GM23248 (cell line): ENCODE results near the gene RBMS3. TPM values are rescaled to one million over a fixed set of nuclear protein-coding genes. Genes with fewer than 3 reads are reported as not detected.

Source experiments
- DNase-seq: peaks from one replicate; pipeline ENCODE4 v3.0.0-alpha.2; 2015
- H2AFZ ChIP-seq: fragments of 200-600 bp; sonication (generic); 2 replicates; pipeline ENCODE4 v1.6.1; 2016; ENCODE audit warnings: antibody characterized with exemption
- H3F3A ChIP-seq: fragments of 200-600 bp; sonication (generic); 2 replicates; pipeline ENCODE4 v1.6.1; 2016; ENCODE audit warnings: mild to moderate bottlenecking, antibody characterized with exemption, mixed run types; ENCODE audit not compliant: insufficient read depth
- H3K27ac ChIP-seq: fragments of 200-600 bp; sonication (generic); 2 replicates; pipeline ENCODE4 v1.5.1; 2016; ENCODE audit warnings: mild to moderate bottlenecking
- H3K27me3 ChIP-seq: fragments of 200-600 bp; sonication (generic); replicated peaks from 2 replicates; pipeline ENCODE4 v1.6.1; 2016; ENCODE audit warnings: mild to moderate bottlenecking; ENCODE audit not compliant: insufficient read depth
- H3K36me3 ChIP-seq: fragments of 200-600 bp; sonication (generic); 2 replicates; pipeline ENCODE4 v1.6.1; 2016; ENCODE audit warnings: low read depth, mild to moderate bottlenecking
- H3K4me1 ChIP-seq: fragments of 200-600 bp; sonication (generic); 2 replicates; pipeline ENCODE4 v1.6.1; 2016; ENCODE audit warnings: mild to moderate bottlenecking; ENCODE audit not compliant: insufficient read depth
- H3K4me2 ChIP-seq: fragments of 200-600 bp; sonication (generic); one replicate; pipeline ENCODE4 v1.6.1; 2016; ENCODE audit warnings: mild to moderate bottlenecking; ENCODE audit not compliant: unreplicated experiment
- H3K4me3 ChIP-seq: fragments of 200-600 bp; sonication (generic); 2 replicates; pipeline ENCODE4 v1.5.1; 2016; ENCODE audit warnings: mild to moderate bottlenecking
- H3K79me2 ChIP-seq: fragments of 200-600 bp; sonication (generic); 2 replicates; pipeline ENCODE4 v1.6.1; 2016; ENCODE audit warnings: mild to moderate bottlenecking; ENCODE audit not compliant: insufficient read depth
- H3K9ac ChIP-seq: fragments of 200-600 bp; sonication (generic); 2 replicates; pipeline ENCODE4 v1.6.1; 2016; ENCODE audit warnings: mild to moderate bottlenecking
- H3K9me2 ChIP-seq: fragments of 200-600 bp; sonication (generic); 2 replicates; pipeline ENCODE4 v1.6.1; 2016; ENCODE audit warnings: mixed run types, mild to moderate bottlenecking, moderate library complexity; ENCODE audit not compliant: insufficient read depth
- H3K9me3 ChIP-seq: fragments of 200-600 bp; sonication (generic); one replicate; pipeline ENCODE4 v1.6.1; 2017; ENCODE audit warnings: low read depth
- H4K20me1 ChIP-seq: fragments of 200-600 bp; sonication (generic); 2 replicates; pipeline ENCODE4 v1.6.0; 2016; ENCODE audit not compliant: insufficient read depth
- EZH2 ChIP-seq: fragments of 200-600 bp; sonication (generic); IDR thresholded peaks from 2 replicates; pipeline ENCODE4 v1.6.1; 2018; ENCODE audit warnings: antibody characterized with exemption, mild to moderate bottlenecking; ENCODE audit not compliant: insufficient read depth, poor library complexity, severe bottlenecking
- EZH2phosphoT487 ChIP-seq: fragments of 200-600 bp; sonication (generic); IDR thresholded peaks from 2 replicates; pipeline ENCODE4 v1.6.1; 2018; ENCODE audit warnings: antibody characterized with exemption, moderate library complexity, mild to moderate bottlenecking, low read depth; ENCODE audit not compliant: insufficient read depth
- WGBS, 2 experiments: methylation state at CpG; one replicate each; pipeline ENCODE4 v1.1.6; 2015 to 2017; ENCODE audit warnings: low lambda C conversion rate in 2 of 2, low coverage in 1 of 2; ENCODE audit errors: missing lambda C conversion rate in 2 of 2; 5-methylcytosine and 5-hydroxymethylcytosine counted together
- in situ Hi-C: fragments of 300-500 bp; cut with MboI; formaldehyde crosslinking; loops from 2 replicates; pipeline ENCODE4 v1.15.0; 2020
- polyA plus RNA-seq: library from polyadenylated mRNA; unstranded; fragments of >200 nt; fragmentation: Nextera tagmentation; extraction: Ambion mirVana; gene quantifications from 2 replicates; pipeline ENCODE4 v1.2.1, GENCODE V29; 2016
- total RNA-seq: library from RNA; depleted of rRNA; stranded (reverse); fragments of >200 nt; shearing (Covaris generic); gene quantifications from 2 replicates; pipeline ENCODE4 v1.2.3, GENCODE V29; 2014

RBMS3 gene
- total and polyA plus RNA-seq, 2 experiments from 2014 or later, result 40.0 to 94.3 TPM

DNA sequence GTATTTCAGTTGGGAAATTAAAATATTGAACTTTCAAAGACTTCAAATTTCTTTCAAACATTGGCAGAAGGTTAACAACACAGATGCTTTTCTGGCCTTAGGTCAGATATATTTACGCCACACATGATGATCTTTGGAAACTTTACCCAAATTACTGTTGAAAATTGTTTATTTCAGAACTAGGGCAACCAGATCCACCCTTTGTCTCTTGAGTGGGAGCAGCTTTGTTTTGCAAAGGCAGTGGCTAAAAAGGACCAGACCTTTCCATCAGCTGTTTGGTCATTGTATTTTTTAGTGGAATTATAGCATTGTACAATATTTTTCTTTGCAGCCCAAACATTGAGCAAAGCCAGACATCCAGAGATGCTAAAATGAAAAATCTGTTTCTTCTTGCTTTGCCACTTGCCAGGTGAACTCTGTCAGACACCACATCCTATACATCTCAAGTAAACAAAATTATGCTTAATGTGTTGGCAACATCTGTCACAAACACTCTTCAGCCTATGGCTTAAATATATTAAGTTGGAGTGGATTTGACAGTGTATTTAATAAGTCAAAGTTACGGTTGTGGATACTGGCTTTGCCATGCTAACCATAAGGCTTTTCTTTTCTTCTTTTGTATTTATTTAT is 651.9 kb downstream of the RBMS3 start:
- Histone ChIP-seq H3K27me3 (no peaks in the 10 kb centered on the region), H3K4me3 (no peak overlapping the region), H3K36me3 (no peaks in the 10 kb centered on the region), H3K9me2 (no peaks in the 10 kb centered on the region), H3K27ac (no peak overlapping the region), H3K4me1 (peaks cover 9% of the 10 kb centered on the region), H3K9me3 (no peaks in the 10 kb centered on the region), H3K4me2 (no peak overlapping the region), H4K20me1 (no peaks in the 10 kb centered on the region), H2AFZ (no peak overlapping the region), H3K9ac (no peak overlapping the region), H3K79me2 (no peaks in the 10 kb centered on the region), H3F3A (peaks cover 8% of the 10 kb centered on the region)
- in situ Hi-C loops, result no loop called here
- no peak for DNase-seq
- WGBS, 2 experiments, result 90 to 100% methylated on average over 2 of the region's 2 CpGs
- TF ChIP-seq EZH2 (no peak), EZH2phosphoT487 (no peak)

DNA sequence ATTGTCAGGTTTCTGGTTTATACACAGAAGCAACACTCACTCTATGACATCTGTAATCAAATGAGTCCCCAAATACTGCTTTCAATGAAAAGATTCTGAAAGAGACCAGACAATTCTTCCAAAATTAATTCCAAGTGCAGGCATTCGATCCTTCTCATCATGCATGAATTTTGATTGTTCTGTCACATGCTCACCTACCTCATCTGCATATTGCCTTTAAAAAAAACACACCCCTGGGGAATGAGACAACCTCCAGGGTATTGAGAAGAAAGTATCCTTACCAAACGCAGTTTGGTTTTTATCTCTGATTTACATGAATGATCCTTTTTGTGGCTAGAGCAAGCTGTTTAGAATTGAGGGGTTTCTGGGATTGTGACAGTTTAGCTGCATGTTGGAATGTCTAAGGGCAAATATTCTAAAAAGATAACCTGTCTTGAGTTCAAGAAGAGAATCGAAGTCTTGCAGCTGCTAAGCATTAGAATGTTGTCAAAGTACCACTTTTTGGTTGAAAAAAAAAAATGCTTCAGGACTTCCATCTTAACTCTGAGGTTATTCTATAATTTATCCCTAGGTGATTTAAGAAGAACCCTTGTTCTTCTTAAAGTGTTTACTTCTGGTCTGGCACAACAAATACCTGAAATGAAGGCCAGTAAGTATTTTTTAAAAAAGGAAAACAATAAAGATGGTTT is 653.1 kb downstream of the RBMS3 start:
- H3K27ac ChIP-seq, result no peak overlapping the region
- no peaks in the 10 kb centered on the region for H3K27me3 ChIP-seq
- 25 to 37% methylated on average over 3 of the region's 3 CpGs for WGBS, 2 experiments
- TF ChIP-seq EZH2, result no peak
- TF ChIP-seq EZH2phosphoT487, result no peak
- H3K9ac ChIP-seq, result no peak overlapping the region
- H2AFZ ChIP-seq, result no peak overlapping the region
- peaks cover 8% of the 10 kb centered on the region for H3F3A ChIP-seq
- no peaks in the 10 kb centered on the region for H4K20me1 ChIP-seq
- no peaks in the 10 kb centered on the region for H3K9me2 ChIP-seq
- H3K79me2 ChIP-seq, result no peaks in the 10 kb centered on the region
- no peak overlapping the region for H3K4me2 ChIP-seq
- no peak overlapping the region for H3K4me3 ChIP-seq
- in situ Hi-C loops, result no loop called here
- peaks cover 9% of the 10 kb centered on the region for H3K4me1 ChIP-seq
- DNase-seq, result no peak
- no peaks in the 10 kb centered on the region; the same call in 1 of the 2 replicates for H3K36me3 ChIP-seq
- H3K9me3 ChIP-seq, result no peaks in the 10 kb centered on the region

DNA sequence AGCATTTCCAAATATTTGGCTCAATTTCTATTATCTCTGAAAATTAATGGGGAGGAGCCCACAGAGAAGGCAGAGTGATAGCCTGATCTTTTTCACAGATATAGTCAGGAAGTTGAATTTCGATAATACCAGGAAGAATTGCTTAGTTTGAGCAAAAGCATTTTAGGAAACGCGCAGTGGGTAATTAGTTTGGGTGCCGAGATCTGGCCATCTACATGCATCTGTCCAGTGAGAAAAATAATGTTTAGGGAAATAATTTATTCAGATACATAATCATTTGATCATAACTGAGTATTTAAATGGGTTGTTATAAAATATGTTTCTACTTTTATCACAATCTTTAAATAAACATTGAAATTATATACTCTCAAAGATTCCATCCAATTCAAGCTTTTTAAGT is 653.9 kb downstream of the RBMS3 start:
- WGBS, 2 experiments, result 58 to 71% methylated on average over 4 of the region's 4 CpGs
- no peak for DNase-seq
- no peak overlapping the region for H3K9ac ChIP-seq

GRCh38 chr3:29936054-29936453 is 655.2 kb downstream of the RBMS3 start:
- Histone ChIP-seq H3K4me1 (peaks cover 9% of the 10 kb centered on the region), H3K4me2 (no peak overlapping the region), H3K27me3 (no peaks in the 10 kb centered on the region), H3K36me3 (no peaks in the 10 kb centered on the region; the same call in 1 of the 2 replicates), H3K9ac (no peak overlapping the region), H3K79me2 (no peaks in the 10 kb centered on the region), H3K4me3 (no peak overlapping the region), H3K27ac (no peak overlapping the region), H3F3A (peaks cover 8% of the 10 kb centered on the region), H3K9me3 (no peaks in the 10 kb centered on the region), H2AFZ (no peak overlapping the region), H3K9me2 (no peaks in the 10 kb centered on the region), H4K20me1 (no peaks in the 10 kb centered on the region)
- no peak for DNase-seq
- WGBS, 2 experiments, result 95 to 97% methylated on average over 3 of the region's 3 CpGs
- TF ChIP-seq EZH2 (no peak), EZH2phosphoT487 (no peak)
- in situ Hi-C loops, result no loop called here

More for the DNA sequence above, 653.9 kb downstream of the RBMS3 start:
- Histone ChIP-seq H3K27me3 (no peaks in the 10 kb centered on the region), H3K4me1 (peaks cover 9% of the 10 kb centered on the region), H4K20me1 (no peaks in the 10 kb centered on the region), H3K36me3 (no peaks in the 10 kb centered on the region; the same call in 1 of the 2 replicates), H2AFZ (no peak overlapping the region), H3K27ac (no peak overlapping the region), H3K79me2 (no peaks in the 10 kb centered on the region), H3K9me2 (no peaks in the 10 kb centered on the region), H3F3A (peaks cover 8% of the 10 kb centered on the region), H3K9me3 (no peaks in the 10 kb centered on the region), H3K4me3 (no peak overlapping the region), H3K4me2 (no peak overlapping the region)
- in situ Hi-C loops, result no loop called here
- no peak for TF ChIP-seq EZH2
- TF ChIP-seq EZH2phosphoT487, result no peak

DNA sequence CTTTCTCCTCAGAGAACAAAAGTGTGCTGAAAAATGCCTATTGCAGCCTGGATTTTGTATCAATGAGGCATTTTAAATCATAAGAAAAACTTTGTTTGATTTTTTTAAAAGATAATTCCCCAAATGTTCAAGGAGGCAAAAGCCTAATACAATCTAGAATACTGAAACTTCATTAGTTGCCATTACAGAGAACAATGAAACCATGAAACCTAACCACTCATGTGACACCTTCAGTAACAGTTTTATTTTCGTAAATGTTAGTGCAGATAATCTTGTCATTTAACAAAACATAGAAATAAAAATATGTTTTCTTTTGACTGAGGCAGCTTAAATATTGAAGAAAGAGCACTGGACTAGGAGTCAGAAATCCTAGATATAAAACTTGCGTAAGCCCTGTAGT is 655.9 kb downstream of the RBMS3 start:
- no peak overlapping the region for H3K4me2 ChIP-seq

More for the DNA sequence above, 655.9 kb downstream of the RBMS3 start:
- H3K27me3 ChIP-seq, result no peaks in the 10 kb centered on the region
- peaks cover 8% of the 10 kb centered on the region for H3F3A ChIP-seq
- no peak overlapping the region for H2AFZ ChIP-seq
- H3K9ac ChIP-seq, result no peak overlapping the region
- no peaks in the 10 kb centered on the region for H3K9me2 ChIP-seq
- no peak overlapping the region for H3K4me3 ChIP-seq
- H3K36me3 ChIP-seq, result no peaks in the 10 kb centered on the region; the same call in 1 of the 2 replicates
- 95 to 100% methylated on average over 2 of the region's 2 CpGs for WGBS, 2 experiments
- H3K27ac ChIP-seq, result no peak overlapping the region
- DNase-seq, result no peak
- no peaks in the 10 kb centered on the region for H3K9me3 ChIP-seq
- in situ Hi-C loops, result no loop called here
- peaks cover 9% of the 10 kb centered on the region for H3K4me1 ChIP-seq
- no peaks in the 10 kb centered on the region for H3K79me2 ChIP-seq
- TF ChIP-seq EZH2 (no peak), EZH2phosphoT487 (no peak)
- H4K20me1 ChIP-seq, result no peaks in the 10 kb centered on the region
